GM21825 (cell line): ENCODE results near the gene RGN.
"Not testable (repeated sequence)": the region's sequence is repeated elsewhere in the genome, so short reads cannot be mapped to it uniquely, and the experiment has no call there.

Source experiments
- ATAC-seq: cut with Tn5 transposase; IDR thresholded peaks from one replicate; pipeline ENCODE4 v1.9.1; 2021; ENCODE audit warnings: mild to moderate bottlenecking, moderate library complexity; ENCODE audit not compliant: unreplicated experiment

Gene RGN

GRCh38 chrX:47116551-47117110 lies 38.4 kb downstream of the RGN start:
- not testable (repeated sequence) for ATAC-seq

DNA sequence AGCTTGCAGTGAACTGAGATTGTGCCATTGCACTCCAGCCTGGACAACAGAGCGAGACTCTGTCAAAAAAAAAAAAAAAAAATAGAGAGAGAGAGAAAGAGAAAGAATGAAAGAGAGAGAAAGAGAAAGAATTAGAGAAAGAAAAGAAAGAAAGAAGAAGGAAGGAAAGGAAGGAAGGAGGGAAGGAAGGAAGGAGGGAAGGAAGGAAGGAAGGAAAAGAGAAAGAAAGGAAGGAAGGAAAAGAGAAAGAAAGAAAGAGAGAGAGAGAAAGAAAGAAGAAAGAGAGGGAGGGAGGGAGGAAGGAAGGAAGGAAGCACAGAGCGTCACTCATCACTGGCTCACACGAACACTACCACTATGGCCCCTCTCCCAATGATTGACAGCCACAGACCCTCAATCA lies 46.2 kb downstream of the RGN start:
- not testable (repeated sequence) for ATAC-seq

DNA sequence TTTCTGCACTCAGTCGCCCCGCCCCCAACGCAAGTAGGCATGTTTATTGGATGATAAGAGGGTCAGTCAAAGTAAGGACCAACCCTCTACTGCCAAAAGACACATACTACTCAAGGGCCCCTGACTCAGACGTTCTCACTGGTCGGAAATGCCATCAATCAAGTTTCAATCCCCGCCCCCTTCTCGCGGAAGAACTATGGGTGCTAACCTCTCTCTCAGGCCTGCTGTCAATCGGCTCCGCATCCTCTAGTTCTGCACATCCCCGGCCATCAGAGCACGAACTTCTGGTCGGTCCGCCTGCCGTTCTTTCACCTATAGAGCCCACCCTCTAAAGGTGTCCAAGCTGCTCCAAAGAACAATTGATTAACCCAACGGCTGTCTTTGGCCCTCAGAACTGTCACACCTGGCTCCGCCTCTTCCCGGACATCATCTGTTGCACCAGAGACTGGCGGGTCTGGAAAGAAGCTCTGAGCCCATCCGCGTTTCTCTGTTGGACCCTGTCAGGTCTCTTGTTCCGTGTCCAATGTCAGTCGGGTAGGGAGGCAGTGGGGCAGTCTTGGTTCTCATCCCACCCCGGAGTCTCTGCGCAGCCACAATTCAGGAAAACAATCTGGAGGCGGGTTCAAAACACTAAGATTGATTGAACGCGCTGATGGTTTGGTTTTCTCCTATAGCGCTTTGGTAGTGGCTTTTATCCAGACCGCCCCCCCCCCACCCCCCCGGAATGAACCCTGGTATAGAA lies 51.1 kb downstream of the RGN start:
- ATAC-seq = peak; percentile 96

GRCh38 chrX:47129899-47130358 lies 51.7 kb downstream of the RGN start:
- no peak for ATAC-seq

DNA sequence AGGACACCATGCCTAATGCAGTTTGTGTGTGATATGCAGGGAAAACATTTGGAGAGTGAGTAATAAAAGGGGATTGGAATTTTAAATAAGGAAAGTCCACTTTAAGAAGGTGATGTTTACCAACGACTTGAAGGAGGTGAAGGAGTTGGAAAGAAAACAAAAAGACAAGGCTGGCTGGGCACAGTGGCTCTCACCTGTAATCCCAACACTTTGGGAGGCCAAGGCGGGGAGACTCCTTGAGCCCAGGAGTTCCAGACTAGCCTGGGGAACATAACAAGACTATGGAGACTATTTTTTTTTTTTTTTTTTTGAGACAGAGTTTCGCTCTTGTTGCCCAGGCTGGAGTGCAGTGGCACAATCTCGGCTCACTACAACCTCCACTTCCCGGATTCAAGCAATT lies 55.2 kb downstream of the RGN start:
- ATAC-seq = no peak

GRCh38 chrX:47135650-47136049 lies 57.4 kb downstream of the RGN start:
- ATAC-seq = not testable (repeated sequence)

- no peak for ATAC-seq
These were observed 59.9 kb downstream of the RGN start for GRCh38 chrX:47138171-47138570.
